ENCODE measurements around the gene MYRIP.
"Not testable (repeated sequence)": the region's sequence is repeated elsewhere in the genome, so short reads cannot be mapped to it uniquely, and the experiment has no call there.

The MYRIP gene

DNA sequence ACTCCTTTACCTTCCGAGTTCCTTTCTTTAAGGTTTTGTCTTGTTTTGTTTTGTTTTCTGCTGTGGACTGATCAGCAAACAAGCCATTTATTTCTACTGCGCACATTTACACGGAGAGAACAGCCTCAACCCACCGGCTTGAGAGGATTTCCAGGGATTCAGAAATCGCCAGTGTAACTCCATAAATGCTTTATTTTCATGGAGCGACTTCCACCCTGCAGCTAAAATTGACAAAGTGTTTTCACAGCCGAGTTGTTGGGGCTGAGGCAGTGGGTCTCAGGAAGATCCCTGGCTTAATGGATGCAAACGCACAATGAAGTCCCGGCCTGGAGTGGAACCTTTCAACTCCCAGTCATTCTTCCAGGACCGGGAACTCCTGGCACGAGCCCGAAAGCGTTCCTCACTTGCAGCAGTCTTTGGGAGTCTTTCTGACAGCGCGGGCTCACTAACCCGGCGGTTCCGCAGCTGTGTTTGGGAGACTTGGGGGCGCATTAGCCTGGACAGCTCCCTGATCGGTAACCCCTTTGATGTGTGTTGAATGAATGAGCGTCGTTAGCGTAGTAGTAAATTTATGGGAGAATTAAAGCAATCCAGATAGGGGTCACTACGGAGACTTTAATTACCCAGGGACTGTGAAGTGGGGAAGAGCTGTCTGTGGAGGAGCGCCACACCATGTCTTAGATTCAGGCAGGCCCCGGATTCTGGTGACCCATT lies 785 bp upstream of the MYRIP start:
- DNase-seq, result peak in 1 of 2 experiments; percentile 28

DNA sequence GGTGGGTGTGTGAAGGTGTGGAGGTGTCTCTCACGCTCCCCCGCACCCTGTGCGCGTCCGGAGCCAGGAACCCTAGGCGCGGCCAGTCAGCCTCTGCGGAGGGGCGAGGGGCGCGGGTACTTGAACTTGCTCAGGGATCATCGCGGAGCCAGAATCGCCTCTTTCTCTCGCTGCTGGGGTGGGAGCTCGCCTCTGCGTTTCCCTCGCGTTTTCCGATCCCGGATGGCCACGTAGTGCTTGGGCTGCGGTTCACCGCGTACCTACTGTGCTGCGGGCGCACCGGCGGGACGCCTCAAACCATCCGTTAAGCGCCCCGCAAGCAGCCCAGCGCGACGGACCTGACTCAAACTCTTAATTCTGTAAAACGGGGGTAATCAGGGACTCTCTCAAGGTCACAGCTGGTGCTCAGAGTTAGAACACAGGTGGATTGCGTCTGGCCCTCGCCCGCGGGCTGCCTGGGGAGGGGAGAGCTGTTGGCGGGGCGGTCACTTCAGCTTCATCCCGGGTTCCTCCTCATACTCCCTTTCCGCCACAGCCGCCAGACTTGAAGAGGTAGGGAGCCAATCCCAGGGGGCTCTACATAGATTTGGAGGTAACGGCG lies 686 bp downstream of the MYRIP start:
- DNase-seq, result peak in 1 of 2 experiments; percentile 25

DNA sequence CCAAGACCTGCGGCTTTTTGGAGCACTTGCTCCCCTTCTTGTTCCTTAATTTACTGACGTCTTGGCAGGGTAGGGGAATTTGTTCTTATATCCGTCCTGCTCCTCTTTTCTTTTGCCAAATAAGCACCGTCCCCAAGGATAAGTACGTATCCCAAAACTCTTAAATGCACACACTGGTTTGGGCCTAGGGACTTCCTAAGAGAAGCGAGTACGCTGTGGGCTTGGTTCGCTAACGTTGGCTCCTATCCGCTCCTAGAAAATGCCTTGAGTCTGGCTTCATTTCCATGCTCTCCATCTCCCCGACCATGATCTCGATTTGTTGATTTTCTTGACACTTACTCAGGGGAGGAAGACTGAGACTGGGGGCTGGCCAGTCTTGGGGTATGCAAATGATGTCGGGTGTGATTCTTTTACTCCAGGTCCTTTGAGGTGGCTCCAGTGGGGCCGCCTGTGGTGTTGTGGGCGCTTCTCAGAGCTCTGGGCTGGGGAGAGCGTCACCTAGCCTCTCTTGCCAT lies 1.3 kb downstream of the MYRIP start:
- no peak for DNase-seq

DNA sequence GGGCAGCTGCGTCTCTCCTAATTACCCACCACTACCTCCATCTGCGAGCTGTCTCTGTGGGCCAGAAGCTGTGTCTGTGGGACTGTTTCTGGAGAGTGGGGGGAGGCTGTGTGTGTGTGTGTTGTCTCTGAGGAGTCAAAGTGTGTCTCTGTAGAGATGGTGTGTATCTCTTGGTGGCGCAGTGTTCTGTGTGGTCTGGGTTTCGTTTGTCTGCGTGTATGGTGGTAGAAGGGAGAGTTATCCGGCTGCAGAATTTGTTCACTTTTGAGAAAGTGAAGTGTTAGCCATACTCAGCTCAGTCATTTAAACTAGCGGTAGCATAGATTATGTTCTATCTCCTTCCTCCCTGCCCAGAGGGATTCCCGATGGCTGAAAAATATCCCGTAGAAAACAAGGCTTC lies 2.2 kb downstream of the MYRIP start:
- DNase-seq, result no peak

DNA sequence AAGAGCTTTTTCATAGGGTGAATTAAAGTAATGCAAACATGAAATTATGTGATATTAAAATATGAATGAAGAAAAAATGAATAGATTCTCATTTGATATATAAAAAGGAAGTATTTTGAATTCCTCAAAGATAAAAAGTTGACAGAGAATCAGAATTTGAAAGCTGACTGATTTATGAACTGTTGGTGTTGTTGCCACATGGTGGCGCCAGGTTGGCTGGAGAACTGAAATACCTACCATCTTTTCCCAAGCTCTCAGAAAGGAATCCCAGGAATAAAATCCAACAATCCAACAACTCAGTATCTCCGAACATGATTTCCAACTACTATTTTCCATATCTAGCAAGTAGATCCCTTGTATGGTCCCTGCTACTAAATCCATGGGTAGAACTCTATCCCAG lies 3.1 kb downstream of the MYRIP start:
- peak in 1 of 2 experiments; percentile 24 for DNase-seq

DNA sequence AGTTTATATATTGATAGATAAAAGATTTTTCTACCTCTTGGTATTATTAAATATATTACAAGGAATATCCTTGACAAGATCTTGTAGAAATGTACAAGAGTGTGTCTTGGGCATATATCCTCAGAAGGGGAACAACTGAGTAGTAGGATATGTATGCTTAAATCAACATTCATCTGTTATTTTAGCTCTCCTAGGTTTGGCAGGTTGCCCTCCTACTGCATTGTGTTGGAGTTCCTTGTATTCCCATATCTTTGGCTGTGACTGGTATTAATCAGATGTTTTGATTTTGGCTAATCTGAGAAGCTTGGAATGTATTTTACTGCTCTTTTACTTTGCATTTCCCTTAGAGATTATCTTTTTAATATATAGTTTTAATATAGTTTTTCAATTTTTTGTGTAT lies 4.6 kb downstream of the MYRIP start:
- peak; percentile 4 to 61 for DNase-seq

DNA sequence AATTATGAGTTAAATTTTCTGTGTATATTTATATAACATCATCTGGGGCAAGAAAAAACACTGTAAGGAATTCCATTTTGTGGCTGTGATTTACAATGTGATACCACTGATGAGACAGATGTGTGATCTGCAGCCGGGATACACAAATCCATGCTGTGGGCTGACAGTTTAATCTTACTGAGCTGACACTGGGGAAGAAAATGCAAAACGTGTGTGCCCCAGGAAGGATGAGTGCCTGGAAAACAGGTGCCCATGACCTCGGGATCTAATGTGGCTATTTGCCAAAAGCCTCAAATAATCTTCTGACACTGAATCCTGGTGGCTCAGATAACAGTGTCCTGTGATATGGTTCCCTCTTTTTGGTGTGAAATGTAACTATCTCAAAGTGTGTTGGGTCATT lies 10.5 kb downstream of the MYRIP start:
- no peak for DNase-seq

DNA sequence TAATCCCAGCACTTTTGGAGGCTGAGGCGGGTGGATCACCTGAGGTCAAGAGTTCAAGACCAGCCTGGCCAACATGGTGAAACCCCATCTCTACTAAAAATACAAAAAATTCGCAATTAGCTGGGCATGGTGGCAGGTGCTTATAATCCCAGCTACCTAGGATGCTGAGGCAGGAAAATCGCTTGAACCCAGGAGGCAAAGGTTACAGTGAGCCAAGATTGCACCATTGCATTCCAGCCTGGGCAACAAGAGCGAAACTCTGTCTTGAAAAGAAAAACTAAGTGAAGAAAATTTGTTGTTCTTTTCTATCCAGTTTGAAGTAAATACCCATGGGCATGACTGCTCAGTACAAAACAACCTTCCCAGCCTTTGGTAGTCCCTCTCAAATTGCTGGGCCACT lies 24.4 kb downstream of the MYRIP start:
- not testable (repeated sequence) for DNase-seq

DNA sequence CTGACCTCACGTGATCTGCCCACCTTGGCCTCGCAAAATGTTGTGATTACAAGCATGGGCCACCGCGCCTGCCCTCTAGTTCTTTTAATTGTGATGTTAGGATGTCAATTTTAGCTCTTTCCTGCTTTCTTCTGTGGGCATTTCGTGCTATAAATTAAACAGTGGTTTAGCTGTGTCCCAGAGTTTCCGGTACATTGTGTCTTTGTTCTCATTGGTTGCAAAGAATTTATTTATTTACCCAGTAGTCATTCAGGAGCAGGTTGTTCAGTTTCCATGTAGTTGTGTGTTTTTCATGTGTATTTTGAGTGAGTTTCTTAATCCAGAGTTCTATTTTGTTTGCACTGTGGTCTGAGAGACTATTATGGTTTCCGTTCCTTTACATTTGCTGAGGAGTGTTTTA lies 30.1 kb downstream of the MYRIP start:
- DNase-seq, result no peak

DNA sequence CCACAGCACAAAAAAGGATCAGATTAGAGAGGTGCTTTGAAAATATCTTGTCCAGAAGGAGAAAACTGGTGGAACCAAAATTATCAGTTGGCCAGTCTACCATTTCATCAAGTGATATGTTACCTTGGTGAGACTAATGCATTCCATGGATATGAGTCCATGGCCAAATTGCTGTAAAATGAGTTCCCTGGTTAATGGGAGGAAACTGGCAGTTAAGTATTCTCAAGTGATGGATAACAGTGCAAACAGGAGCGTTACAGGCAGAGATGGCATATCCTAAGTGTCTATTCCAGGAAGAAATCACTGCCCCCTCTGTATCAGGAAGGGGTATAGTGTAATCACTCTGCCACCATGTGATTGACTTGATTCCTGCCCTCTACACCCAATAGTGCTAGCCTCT lies 34.0 kb downstream of the MYRIP start:
- peak in 1 of 2 experiments; percentile 26 for DNase-seq

DNA sequence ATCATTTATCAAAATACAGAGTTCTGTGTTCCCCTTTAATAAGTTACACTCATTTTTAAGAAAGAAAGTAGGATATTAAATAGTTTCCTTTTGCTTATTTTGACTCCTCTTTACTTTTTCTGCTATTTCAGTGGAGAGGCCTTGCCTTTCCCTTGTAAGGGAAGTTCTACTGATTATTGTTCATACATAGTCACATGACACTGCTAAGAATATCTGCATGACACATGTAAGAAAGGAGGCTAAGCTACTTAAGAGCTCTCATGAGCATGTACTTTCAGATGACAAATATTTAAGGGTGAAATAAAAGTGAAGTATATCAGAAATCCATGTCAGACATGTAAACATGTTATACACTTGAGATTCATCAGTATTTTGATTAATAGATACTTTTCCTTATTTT lies 39.0 kb downstream of the MYRIP start:
- DNase-seq, result no peak

DNA sequence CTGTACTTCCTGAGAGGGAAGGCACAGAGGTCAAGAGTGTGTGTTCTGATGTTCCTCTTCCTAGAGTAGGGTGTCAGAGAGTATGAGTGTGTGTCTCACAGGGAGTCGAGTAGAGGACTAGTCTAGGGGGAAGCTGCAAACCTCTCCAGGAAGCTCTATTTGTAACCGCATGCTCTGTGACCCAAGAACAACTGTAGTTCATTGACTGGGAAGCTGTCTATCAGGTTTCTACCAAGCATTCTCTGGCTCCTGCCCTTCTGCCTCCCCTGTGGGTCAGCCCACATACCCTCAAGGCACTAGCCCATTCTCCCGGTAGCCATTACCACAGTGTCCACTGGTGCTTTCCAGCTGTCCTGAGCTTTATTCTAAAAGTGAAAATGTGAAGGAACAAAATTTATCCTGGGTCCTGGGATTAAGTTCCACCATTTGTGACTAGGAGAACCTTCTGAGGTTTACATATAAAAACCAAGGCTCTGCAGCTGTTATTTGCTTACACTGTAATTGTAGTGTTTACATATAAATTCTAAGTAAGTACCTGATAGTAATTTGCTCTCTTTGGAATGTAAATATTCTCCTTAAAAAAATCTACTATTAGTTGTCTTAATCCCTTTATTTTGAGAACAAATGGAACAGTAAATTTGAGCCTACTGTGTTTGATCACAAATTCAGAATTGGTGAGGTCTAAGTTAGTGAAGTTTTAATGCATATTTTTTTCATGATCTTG lies 40.7 kb downstream of the MYRIP start:
- DNase-seq, result peak; percentile 39 to 89

DNA sequence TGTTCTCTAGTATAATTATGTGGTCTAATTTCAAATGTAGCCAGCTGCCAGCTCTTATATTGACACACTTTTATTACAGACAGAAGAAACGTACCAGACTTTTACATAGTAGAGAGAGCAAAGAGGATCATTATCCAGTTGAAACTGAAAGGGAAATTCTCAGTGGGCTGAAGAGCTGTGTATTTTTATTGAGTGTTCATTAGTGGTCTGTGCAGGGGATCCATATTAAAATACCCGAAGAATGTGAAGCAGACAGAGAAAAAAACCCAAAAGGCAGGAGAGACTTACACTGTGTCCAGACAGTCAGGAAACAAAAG lies 41.3 kb downstream of the MYRIP start:
- DNase-seq, result peak; percentile 39 to 89

DNA sequence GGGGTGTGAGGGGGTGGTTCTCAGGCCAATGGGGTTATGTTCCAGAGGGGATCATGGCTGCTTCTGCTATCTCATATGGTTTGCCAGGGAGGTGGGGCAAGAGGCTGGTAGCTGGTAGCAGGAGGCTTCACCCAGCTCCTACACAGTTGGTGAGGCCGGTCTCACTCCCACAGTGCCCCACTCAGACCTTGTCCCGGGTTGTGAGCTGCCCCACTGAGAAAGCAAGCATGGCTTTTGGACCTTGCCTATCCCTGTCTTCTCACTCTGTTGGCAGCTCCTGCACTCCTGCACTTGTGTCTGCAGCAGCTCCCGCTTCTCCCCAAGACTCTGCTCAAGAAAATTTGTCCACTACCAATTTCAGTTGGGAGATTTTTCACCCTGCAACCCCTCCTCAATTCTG lies 46.1 kb downstream of the MYRIP start:
- DNase-seq, result no peak

DNA sequence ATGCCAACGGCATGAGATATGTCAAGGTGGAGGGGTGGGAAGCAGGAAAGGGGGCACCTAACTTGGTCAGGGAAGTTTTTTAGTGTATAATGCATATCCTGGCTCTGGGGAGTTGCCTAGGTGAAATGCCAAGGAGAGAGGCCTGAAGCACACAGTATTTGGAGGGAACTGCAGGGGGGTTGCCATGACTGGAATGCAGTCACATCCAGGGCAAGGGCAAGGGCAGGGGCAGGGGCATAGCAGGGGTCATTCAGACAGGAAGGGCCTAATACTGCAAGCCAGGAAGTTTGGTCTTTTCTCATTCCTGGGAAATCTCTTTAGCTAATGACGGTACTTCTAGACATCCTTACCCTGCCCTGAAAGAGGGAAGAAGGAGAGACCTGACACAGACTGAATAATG lies 60.5 kb downstream of the MYRIP start:
- no peak for DNase-seq

DNA sequence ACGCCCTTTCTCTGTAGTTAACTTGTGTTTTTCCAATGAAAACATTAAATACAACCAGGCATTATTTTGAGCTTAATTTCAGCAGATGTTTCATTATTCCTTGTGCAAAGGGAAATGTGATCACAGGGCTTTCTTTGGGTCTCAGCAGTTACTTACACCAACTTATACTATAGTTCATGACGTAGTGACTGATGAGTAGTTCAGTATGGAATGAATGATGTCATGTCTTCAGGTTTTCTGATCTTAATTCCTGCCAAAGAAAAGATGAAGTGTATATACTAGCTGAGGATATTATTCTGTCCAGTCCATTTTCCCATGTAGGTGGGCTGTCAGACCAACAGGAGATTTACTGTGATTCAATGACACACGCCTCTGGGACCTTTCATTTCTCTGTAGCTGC lies 61.3 kb downstream of the MYRIP start:
- DNase-seq, result no peak

DNA sequence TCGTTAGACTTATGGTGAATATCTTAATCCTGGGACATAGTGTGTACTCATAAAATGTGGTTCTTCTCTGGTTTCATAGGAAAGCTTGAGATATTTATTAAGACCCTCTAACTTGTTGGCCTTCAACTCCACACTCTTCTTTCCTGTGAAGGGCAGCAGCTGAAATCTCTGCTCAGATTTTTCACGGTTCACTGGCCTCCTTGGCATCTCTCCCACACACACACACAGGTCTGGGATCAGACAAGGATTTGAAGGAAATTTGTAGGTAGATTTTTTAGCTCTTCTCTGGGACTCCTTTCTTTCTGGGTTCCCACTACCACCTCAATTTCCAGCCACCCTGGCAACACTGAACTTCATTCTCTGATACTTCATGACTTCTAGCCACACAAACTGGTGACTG lies 70.2 kb downstream of the MYRIP start:
- no peak for DNase-seq

DNA sequence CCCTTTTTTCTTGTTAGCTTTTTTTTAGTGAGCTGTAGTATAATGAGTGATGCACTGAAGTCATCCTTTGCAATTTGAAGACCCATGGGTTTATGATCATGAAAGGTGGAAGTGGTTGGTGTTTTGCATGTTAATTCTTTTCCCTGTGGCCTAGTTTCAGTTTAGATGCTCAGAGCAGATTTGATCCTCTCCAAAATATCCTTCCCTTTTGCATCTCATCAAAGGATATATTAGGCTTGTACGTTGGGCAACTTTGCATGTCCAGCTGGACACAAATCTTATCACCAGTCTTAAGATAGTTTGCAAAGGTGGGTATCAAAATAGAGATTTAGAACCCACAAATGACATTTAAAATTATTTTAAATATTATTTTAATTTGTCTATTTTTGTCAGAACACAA lies 72.7 kb downstream of the MYRIP start:
- DNase-seq, result no peak

DNA sequence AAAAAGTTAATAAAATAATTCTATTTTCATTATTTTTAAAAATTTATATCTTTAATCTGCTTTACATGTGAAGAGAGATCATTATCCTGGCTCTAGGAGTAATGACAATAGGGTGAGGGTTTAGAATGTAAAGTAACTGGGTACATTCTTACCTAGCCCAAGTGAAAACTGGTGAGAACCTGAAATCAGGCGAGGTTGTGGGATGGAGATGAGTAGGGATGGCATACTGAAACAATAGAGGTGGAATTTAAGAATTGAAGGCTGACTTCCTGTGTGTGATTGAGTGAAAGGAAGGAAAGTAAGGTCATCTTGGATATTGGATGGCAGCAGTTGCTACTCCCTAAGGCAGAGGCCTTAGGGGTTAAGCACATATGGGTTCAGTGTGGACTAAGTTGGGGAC lies 82.7 kb downstream of the MYRIP start:
- no peak for DNase-seq

DNA sequence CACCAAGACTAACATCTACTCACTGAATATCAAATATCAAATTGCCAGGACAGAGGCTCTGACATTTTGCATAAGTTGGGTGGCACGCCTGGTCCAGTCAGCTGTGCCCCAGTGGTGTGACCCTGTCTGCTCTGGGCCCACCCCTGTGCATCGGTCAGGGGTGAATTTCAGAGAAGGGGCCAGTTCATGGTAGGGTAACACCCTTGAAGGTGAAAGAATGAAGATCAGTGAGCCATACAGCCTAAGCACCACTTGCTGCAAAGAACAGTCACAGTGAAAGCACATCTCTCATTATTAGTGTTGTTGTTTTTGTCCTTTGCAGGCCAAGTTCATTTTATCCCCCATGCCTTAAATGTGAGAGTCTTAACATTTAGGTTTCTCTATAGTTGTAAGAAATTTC lies 86.8 kb downstream of the MYRIP start:
- no peak for DNase-seq

DNA sequence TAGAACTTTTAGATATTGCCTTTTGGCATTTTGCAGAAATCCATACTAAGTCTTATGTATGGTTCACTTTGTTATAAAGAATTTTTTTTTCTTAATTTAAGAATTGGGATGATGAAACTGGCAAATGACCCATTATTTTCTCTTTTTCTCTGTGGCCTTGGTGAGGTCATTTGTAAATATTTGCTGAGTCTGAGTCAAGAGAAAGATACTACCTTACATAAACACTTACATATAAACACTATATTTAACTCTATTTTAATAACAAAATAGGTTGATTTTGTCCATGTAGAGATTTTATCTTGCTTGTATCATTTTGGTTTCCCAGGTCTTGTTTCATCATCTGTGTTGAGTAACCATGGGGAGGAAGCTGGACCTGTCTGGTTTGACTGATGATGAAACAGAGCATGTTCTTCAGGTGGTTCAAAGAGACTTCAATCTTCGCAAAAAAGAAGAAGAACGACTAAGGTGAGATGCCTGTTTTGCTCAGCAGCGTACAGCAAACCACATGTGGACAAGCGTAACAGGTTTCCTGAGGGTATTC lies 91.1 kb downstream of the MYRIP start:
- DNase-seq, result no peak

DNA sequence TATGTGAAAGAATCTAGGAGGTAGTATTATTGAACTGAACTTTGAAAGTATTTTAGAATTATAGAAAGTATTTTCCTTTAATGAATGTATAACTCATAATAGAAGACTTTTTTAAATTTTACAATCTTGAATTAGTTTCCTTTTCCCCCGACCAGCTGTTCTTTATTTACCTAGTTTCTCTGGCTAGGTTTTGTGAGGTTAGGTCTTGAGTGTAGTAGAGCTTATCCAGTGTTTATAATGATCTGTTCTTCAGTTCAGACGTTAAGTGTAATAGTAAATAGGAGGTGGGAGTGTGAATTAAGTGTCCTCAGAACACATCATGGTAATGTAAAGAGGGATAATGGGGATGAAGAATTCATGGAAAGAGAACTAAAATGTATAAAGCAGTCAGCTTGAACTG lies 93.8 kb downstream of the MYRIP start:
- DNase-seq, result no peak

DNA sequence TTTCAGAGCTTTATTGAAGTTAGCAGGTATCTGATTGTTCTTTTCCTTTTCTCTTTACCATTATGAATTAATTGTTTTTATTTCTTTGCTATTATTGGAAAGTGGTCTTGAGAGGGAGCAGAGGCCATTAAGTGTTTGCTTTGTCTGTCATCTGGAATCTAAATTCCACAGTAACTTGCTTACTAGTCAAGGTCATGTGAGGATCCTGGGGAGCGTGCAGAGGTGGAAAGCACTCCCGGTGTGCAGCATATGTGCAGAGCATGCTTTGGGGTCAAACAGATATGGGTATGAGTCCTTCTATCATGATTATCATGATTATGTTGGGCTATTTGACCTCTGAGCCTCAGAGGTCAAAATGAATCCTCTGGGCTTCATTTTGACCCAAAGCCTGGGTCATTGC lies 96.4 kb downstream of the MYRIP start:
- no peak for DNase-seq

DNA sequence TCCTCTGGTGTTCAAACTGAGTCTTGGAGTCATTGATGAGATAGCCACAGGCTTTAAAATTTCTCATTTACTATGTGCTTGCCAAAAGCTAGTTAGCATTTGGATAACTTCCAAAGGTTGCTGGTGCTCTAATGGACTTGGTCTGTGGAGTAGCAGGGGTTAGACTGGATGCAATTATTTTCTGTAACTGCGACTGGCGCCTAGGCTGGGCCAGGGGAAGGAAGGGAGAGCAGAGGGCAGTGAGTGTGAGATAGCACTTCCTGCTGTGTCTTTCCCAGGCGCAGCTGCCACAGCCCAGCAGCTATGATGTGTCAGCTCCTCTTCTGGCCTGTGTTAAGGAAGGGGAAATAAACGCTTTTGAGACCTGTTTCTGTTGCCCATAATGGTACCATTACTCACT lies 98.6 kb downstream of the MYRIP start:
- peak in 1 of 2 experiments; percentile 84 for DNase-seq
